Right lobe of liver (tissue), 6 donors: Measurements from ENCODE around the gene SPEM1. TPM values are rescaled to one million over a fixed set of nuclear protein-coding genes. Genes with fewer than 3 reads are reported as not detected.
A peak's percentile ranks its signal among the peaks of the same experiment; 100 is the strongest.

Experiments
- ATAC-seq, 4 donors: fragments of 200-7000 bp; cut with Tn5 transposase; one replicate each; pipeline ENCODE4 v1.9.1; 2020; ENCODE audit warnings: mild to moderate bottlenecking in 4 of 4, moderate library complexity in 4 of 4
- DNase-seq, 3 donors: peaks; one replicate each; pipeline ENCODE4 v3.0.0-alpha.2; 2020
- H3K27ac ChIP-seq, 3 donors: fragments of 200-600 bp; one replicate each; pipeline ENCODE4 v1.8.0; 2022
- H3K27me3 ChIP-seq, 2 donors: fragments of 200-600 bp; one replicate each; pipeline ENCODE4 v1.8.0; 2022
- H3K36me3 ChIP-seq, 4 donors: fragments of 200-600 bp; sonication (generic) in 1 of 4; one replicate each; pipeline versions ENCODE4 v1.5.1 to v1.8.0; 2017 to 2022; ENCODE audit warnings: control low read depth in 1 of 4
- H3K4me1 ChIP-seq, 4 donors: fragments of 200-600 bp; sonication (generic) in 1 of 4; one replicate each; pipeline versions ENCODE4 v1.5.1 to v1.8.0; 2017 to 2022; ENCODE audit warnings: control low read depth in 1 of 4
- H3K4me3 ChIP-seq, 3 donors: fragments of 200-600 bp; one replicate each; pipeline ENCODE4 v1.8.0; 2022
- H3K9me3 ChIP-seq, 4 donors: fragments of 200-600 bp; sonication (generic) in 1 of 4; one replicate each; pipeline versions ENCODE4 v1.5.1 to v1.8.0; 2017 to 2022; ENCODE audit warnings: control low read depth in 1 of 4
- POLR2A ChIP-seq: fragments of 450-650 bp; IDR thresholded peaks from one replicate; pipeline ENCODE4 v1.6.1; 2017; ENCODE audit warnings: antibody characterized with exemption, mild to moderate bottlenecking
- WGBS: methylation state at CpG from one replicate; pipeline ENCODE4 v1.1.6; 2018; ENCODE audit warnings: low coverage, low lambda C conversion rate; ENCODE audit not compliant: insufficient coverage; ENCODE audit errors: missing lambda C conversion rate; 5-methylcytosine and 5-hydroxymethylcytosine counted together
- intact Hi-C, 2 donors: fragments of 100-400 bp; cut with DNase I; formaldehyde crosslinking; loops; one replicate each; pipeline versions ENCODE4 v1.11.2 to v1.14.1; 2022
- total RNA-seq, 6 experiments: library from RNA; depleted of rRNA in 2 of 6; stranded (reverse); fragments of >200 nt in 2 of 6; fragmentation: NEBNext Ultra II Directional in 3 of 6; extraction: Animal tissue kit (Norgen Biotek cat#: 25700) in 3 of 6; gene quantifications; one replicate each; pipeline versions ENCODE4 v1.1.0 to v1.2.4, GENCODE V29; 2016 to 2023
- TF ChIP-seq, protein P1 (sequence below), 4 donors: fragments of 200-600 bp in 3 of 4; fragments of 450-650 bp in 1 of 4; IDR thresholded peaks; one replicate each; pipeline versions ENCODE4 v1.5.1 to v1.8.0; 2016 to 2022; ENCODE audit warnings: antibody characterized with exemption in 4 of 4, mild to moderate bottlenecking in 2 of 4
- donor health status: DM: no; HTN: yes; CAD: no.
- donor health status: DM: no; HTN: no; CAD: no.
- donor health status: DM: no; HTN: no; CAD: no.
- donor health status: DM: no; HTN: yes; CAD: no.
- donor health status: DM: no; HTN: yes; CAD: no.

Gene SPEM1
- total RNA-seq, 6 experiments from 2014 or later = not detected

- DNase-seq (no peak), ATAC-seq (peak in 1 of 4 donors; percentile 8)
- Histone ChIP-seq H3K9me3 (no peaks in the 10 kb centered on the region), H3K4me1 (peaks cover 0 to 33% (median 8%) of the 10 kb centered on the region in 4 donors), H3K27ac (no peak overlapping the region), H3K4me3 (no peak overlapping the region), H3K27me3 (no peaks in the 10 kb centered on the region), H3K36me3 (peaks cover 0 to 3% (median 0%) of the 10 kb centered on the region in 4 donors)
- 93% methylated on average over 17 of the region's 33 CpGs for WGBS
- TF ChIP-seq, protein P1, sequence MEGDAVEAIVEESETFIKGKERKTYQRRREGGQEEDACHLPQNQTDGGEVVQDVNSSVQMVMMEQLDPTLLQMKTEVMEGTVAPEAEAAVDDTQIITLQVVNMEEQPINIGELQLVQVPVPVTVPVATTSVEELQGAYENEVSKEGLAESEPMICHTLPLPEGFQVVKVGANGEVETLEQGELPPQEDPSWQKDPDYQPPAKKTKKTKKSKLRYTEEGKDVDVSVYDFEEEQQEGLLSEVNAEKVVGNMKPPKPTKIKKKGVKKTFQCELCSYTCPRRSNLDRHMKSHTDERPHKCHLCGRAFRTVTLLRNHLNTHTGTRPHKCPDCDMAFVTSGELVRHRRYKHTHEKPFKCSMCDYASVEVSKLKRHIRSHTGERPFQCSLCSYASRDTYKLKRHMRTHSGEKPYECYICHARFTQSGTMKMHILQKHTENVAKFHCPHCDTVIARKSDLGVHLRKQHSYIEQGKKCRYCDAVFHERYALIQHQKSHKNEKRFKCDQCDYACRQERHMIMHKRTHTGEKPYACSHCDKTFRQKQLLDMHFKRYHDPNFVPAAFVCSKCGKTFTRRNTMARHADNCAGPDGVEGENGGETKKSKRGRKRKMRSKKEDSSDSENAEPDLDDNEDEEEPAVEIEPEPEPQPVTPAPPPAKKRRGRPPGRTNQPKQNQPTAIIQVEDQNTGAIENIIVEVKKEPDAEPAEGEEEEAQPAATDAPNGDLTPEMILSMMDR (IDR thresholded peaks at IDR 0.05) = no peak
- no peak for TF ChIP-seq POLR2A
- intact Hi-C loops = no loop called here
These were observed 45.6 kb downstream of the SPEM1 start for GRCh38 chr17:7465597-7466275.

DNA sequence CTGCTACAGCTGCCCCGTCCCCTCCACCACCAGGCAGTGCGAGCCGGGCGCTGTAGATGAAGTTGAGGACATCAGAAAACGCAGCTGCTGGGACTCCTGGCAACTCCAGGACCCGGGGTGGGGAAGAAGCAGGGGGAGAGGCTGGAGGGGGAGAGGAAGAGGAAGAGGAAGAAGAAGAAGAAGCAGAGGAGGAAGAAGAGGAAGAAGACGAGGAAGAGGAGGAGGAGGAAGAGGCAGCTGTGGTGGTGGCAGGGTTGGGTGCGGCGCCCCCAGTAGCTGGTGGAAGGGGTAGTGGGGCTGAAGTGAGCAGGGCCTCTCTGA lies 46.2 kb downstream of the SPEM1 start:
- ATAC-seq (no peak), DNase-seq (no peak)
- Histone ChIP-seq H3K4me3 (no peak overlapping the region), H3K9me3 (no peaks in the 10 kb centered on the region), H3K27ac (peak overlapping the region in 2 of 3 donors; percentile 13 to 33), H3K36me3 (peaks cover 0 to 3% (median 0%) of the 10 kb centered on the region in 4 donors), H3K4me1 (peaks cover 0 to 37% (median 9%) of the 10 kb centered on the region in 4 donors), H3K27me3 (no peaks in the 10 kb centered on the region)
- 73% methylated on average over 8 of the region's 9 CpGs for WGBS
- intact Hi-C loops = no loop called here
- TF ChIP-seq, protein P1 (IDR thresholded peaks at IDR 0.05) = no peak
- no peak for TF ChIP-seq POLR2A

- peaks cover 0 to 37% (median 9%) of the 10 kb centered on the region in 4 donors for H3K4me1 ChIP-seq
- TF ChIP-seq, protein P1 (IDR thresholded peaks at IDR 0.05) = no peak
- TF ChIP-seq POLR2A = no peak
- H3K27ac ChIP-seq = peak overlapping the region in 2 of 3 donors; percentile 33 to 43
- H3K36me3 ChIP-seq = peaks cover 0 to 3% (median 0%) of the 10 kb centered on the region in 4 donors
- no peak overlapping the region for H3K4me3 ChIP-seq
- no peaks in the 10 kb centered on the region for H3K9me3 ChIP-seq
- ATAC-seq = peak; percentile 51 to 58 (median 56)
- intact Hi-C loops = no loop called here
- no peaks in the 10 kb centered on the region for H3K27me3 ChIP-seq
- WGBS = 20% methylated on average over 2 of the region's 16 CpGs
- peak in 2 of 3 donors; percentile 78 for DNase-seq
These were observed 46.7 kb downstream of the SPEM1 start for GRCh38 chr17:7466639-7467341.

- intact Hi-C loops = no loop called here
- H3K4me1 ChIP-seq = peaks cover 0 to 37% (median 9%) of the 10 kb centered on the region in 4 donors
- TF ChIP-seq, protein P1 (IDR thresholded peaks at IDR 0.05) = no peak
- TF ChIP-seq POLR2A = no peak
- H3K27ac ChIP-seq = peak overlapping the region in 2 of 3 donors; percentile 33 to 43
- H3K9me3 ChIP-seq = no peaks in the 10 kb centered on the region
- 100% methylated on average over 1 of the region's 3 CpGs for WGBS
- H3K36me3 ChIP-seq = peaks cover 0 to 3% (median 0%) of the 10 kb centered on the region in 4 donors
- no peak overlapping the region for H3K4me3 ChIP-seq
- no peak for ATAC-seq
- no peaks in the 10 kb centered on the region for H3K27me3 ChIP-seq
- DNase-seq = no peak
These were observed 47.4 kb downstream of the SPEM1 start for GRCh38 chr17:7467498-7467897.
